ENCODE measurements around the gene COLEC12. TPM values are rescaled to one million over a fixed set of nuclear protein-coding genes. Genes with fewer than 3 reads are reported as not detected.

COLEC12 gene
- total and polyA plus RNA-seq, 7 experiments from 2014 or later, result 0.12 to 0.35 (median 0.19) TPM; not detected in 4

DNA sequence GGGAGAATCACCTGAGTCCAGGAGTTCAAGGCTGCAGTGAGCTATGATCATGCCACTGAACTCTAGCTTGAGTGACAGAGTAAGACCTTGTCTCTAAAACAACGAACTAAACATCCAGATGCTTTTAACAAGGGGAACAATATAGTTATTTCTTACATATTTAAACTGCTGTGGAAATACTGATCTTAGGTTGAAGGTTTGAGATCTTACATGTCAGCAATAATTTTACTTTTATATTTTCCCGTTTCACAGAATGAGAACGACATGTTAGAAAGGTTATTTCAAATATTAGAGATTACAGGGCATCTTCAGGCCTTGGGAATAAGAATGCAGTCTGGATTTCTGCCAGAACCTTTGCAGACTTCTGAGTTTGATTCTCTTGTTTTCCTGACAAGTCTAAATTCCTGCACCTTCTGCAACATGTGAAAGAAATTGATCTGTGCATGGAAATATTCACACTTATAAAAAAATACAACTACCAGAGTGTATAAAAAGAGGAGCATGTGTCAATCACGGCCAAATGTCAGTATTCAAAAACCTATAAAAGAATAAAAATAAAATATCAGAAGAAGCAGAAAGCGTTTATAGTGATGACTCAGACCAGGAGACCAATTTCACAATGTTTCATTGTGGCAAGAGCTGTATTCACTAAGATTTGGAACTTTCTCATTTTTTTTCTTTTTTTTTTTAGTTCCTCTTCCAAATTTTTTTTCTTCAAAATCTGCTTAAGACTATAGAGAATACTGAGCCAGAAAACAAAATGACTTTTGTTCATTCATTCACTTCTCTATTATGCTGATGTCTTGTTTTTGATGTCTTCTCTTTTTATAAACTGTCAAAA is 29.6 kb downstream of the COLEC12 start:
- Mint-ChIP-seq H3K4me3 (no peak overlapping the region), H3K9me3 (no peaks in the 10 kb centered on the region), H3K4me1 (no peaks in the 10 kb centered on the region), H3K27ac (no peak overlapping the region), H3K36me3 (no peaks in the 10 kb centered on the region), H3K27me3 (peaks cover 6 to 43% (median 15%) of the 10 kb centered on the region in 5 donors)
- intact Hi-C loops (cut with micrococcal nuclease), result no loop called here
- Histone ChIP-seq H3K4me3 (ENCODE audit: low read length) (no peak overlapping the region), H3K36me3 (ENCODE audit: control insufficient read depth in 2 of 3, insufficient read depth in 3 of 3, low read length in 3 of 3) (no peaks in the 10 kb centered on the region), H3K4me1 (ENCODE audit: control insufficient read depth in 2 of 2, insufficient read depth in 2 of 2, low read length in 2 of 2) (no peaks in the 10 kb centered on the region), H3K9me3 (ENCODE audit: control insufficient read depth in 2 of 3, low read length in 3 of 3) (no peaks in the 10 kb centered on the region), H3K27ac (ENCODE audit: low read depth, low read length) (no peak overlapping the region), H3K27me3 (ENCODE audit: control insufficient read depth in 2 of 2, insufficient read depth in 2 of 2, low read length in 2 of 2) (no peaks in the 10 kb centered on the region)
- ChIA-PET CTCF (no interaction called here), POLR2A (no interaction called here)
- no peak for DNase-seq
- ATAC-seq, result no peak

GRCh38 chr18:468955-469790 is 31.3 kb downstream of the COLEC12 start:
- POLR2A ChIA-PET, result no interaction called here
- ATAC-seq (no peak), DNase-seq (no peak)
- CTCF ChIA-PET, result no interaction called here
- Histone ChIP-seq H3K9me3 (ENCODE audit: control insufficient read depth in 2 of 3, low read length in 3 of 3) (no peaks in the 10 kb centered on the region), H3K4me3 (ENCODE audit: low read length) (no peak overlapping the region), H3K27ac (ENCODE audit: low read depth, low read length) (no peak overlapping the region), H3K36me3 (ENCODE audit: control insufficient read depth in 2 of 3, insufficient read depth in 3 of 3, low read length in 3 of 3) (no peaks in the 10 kb centered on the region), H3K27me3 (ENCODE audit: control insufficient read depth in 2 of 2, insufficient read depth in 2 of 2, low read length in 2 of 2) (no peaks in the 10 kb centered on the region), H3K4me1 (ENCODE audit: control insufficient read depth in 2 of 2, insufficient read depth in 2 of 2, low read length in 2 of 2) (no peaks in the 10 kb centered on the region)
- Mint-ChIP-seq H3K4me3 (no peak overlapping the region), H3K4me1 (no peaks in the 10 kb centered on the region), H3K27ac (no peak overlapping the region), H3K9me3 (peaks cover 0 to 2% (median 0%) of the 10 kb centered on the region in 11 donors), H3K27me3 (peaks cover 10 to 46% (median 20%) of the 10 kb centered on the region in 5 donors), H3K36me3 (no peaks in the 10 kb centered on the region)
- intact Hi-C loops (cut with micrococcal nuclease), result no loop called here

DNA sequence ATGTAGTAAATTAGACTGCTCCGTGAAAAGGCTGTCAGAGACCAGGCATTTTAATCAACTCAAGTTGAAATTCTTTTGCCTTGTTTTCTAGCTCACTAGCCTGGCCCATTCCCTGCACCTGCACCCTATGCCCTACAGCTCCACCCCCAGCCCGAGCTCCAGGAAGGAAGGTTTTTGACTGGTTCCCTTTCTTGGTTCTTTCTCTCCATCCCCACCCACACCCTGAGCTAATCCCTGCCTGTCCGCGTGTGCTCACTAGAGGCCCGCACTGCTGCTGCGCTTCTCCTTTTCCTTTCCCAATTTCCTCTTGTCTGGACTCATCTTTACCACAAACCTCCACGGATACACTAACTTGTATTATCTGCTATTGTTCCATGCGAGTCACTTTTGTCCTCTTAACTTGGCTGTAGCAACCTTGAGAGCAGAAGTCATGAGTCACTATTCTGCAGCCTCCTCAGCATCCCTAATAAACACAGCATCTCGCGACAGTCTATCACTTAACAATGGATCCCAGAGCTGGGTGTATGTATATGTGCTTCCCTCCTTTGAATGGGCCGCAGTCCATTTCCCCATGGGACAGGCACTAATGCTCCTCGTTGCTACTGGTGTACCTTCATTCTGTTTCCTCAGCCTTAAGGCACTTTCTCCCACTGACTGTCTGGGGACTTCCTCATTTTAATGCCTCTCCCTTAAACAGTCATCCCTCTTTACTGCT is 36.5 kb downstream of the COLEC12 start:
- H3K4me3 ChIP-seq (ENCODE audit: low read length), result no peak overlapping the region
- H3K4me1 ChIP-seq (ENCODE audit: control insufficient read depth in 2 of 2, insufficient read depth in 2 of 2, low read length in 2 of 2), result no peaks in the 10 kb centered on the region
- H3K27ac Mint-ChIP-seq, result no peak overlapping the region
- no peaks in the 10 kb centered on the region for H3K36me3 ChIP-seq (ENCODE audit: control insufficient read depth in 2 of 3, insufficient read depth in 3 of 3, low read length in 3 of 3)
- H3K36me3 Mint-ChIP-seq, result no peaks in the 10 kb centered on the region
- H3K27me3 ChIP-seq (ENCODE audit: control insufficient read depth in 2 of 2, insufficient read depth in 2 of 2, low read length in 2 of 2), result no peaks in the 10 kb centered on the region
- H3K9me3 ChIP-seq (ENCODE audit: control insufficient read depth in 2 of 3, low read length in 3 of 3), result no peaks in the 10 kb centered on the region
- H3K4me3 Mint-ChIP-seq, result no peak overlapping the region
- peaks cover 24 to 58% (median 47%) of the 10 kb centered on the region in 5 donors for H3K27me3 Mint-ChIP-seq
- peaks cover 0 to 14% (median 1%) of the 10 kb centered on the region in 11 donors for H3K9me3 Mint-ChIP-seq
- ATAC-seq (peak; percentile 80), DNase-seq (no peak)
- H3K27ac ChIP-seq (ENCODE audit: low read depth, low read length), result no peak overlapping the region
- H3K4me1 Mint-ChIP-seq, result peaks cover 0 to 6% (median 0%) of the 10 kb centered on the region in 7 donors
- POLR2A ChIA-PET, result no interaction called here
- intact Hi-C loops (cut with micrococcal nuclease), result no loop called here
- CTCF ChIA-PET, result no interaction called here

DNA sequence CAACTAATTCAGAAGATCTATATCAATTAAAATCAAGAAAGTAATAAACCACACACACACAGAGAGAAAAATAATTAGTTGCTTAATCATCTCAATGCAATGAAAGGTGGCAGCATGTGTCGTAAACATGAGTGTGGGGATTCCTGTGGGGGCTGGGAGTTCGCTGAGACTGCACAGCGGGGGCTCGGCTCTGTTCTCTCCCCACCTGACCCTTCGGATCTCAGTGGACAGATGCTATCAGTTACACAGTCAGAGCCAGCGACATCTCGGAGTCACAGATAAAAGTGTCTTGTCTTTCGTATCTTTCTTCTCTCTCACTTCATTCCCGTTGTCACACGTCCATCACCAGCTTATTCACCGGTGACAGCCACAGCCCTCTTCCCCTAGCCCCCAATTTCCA is 37.1 kb downstream of the COLEC12 start:
- no peaks in the 10 kb centered on the region for H3K9me3 ChIP-seq (ENCODE audit: control insufficient read depth in 2 of 3, low read length in 3 of 3)
- no peak for ATAC-seq
- CTCF ChIA-PET, result no interaction called here

GRCh38 chr18:461762-462161 is 38.7 kb downstream of the COLEC12 start:
- ChIA-PET POLR2A (no interaction called here), CTCF (no interaction called here)
- DNase-seq (no peak), ATAC-seq (no peak)
- Histone ChIP-seq H3K36me3 (ENCODE audit: control insufficient read depth in 2 of 3, insufficient read depth in 3 of 3, low read length in 3 of 3) (no peaks in the 10 kb centered on the region), H3K4me3 (ENCODE audit: low read length) (no peak overlapping the region), H3K9me3 (ENCODE audit: control insufficient read depth in 2 of 3, low read length in 3 of 3) (no peaks in the 10 kb centered on the region), H3K4me1 (ENCODE audit: control insufficient read depth in 2 of 2, insufficient read depth in 2 of 2, low read length in 2 of 2) (no peaks in the 10 kb centered on the region), H3K27me3 (ENCODE audit: control insufficient read depth in 2 of 2, insufficient read depth in 2 of 2, low read length in 2 of 2) (no peaks in the 10 kb centered on the region), H3K27ac (ENCODE audit: low read depth, low read length) (no peak overlapping the region)
- intact Hi-C loops (cut with micrococcal nuclease), result no loop called here
- H3K9me3 Mint-ChIP-seq, result peaks cover 0 to 14% (median 2%) of the 10 kb centered on the region in 11 donors
- H3K27me3 Mint-ChIP-seq, result peaks cover 21 to 58% (median 38%) of the 10 kb centered on the region in 5 donors
- H3K4me3 Mint-ChIP-seq, result no peak overlapping the region
- peaks cover 0 to 6% (median 0%) of the 10 kb centered on the region in 7 donors for H3K4me1 Mint-ChIP-seq
- H3K36me3 Mint-ChIP-seq, result no peaks in the 10 kb centered on the region
- no peak overlapping the region for H3K27ac Mint-ChIP-seq

More for the DNA sequence above, 37.1 kb downstream of the COLEC12 start:
- intact Hi-C loops (cut with micrococcal nuclease), result no loop called here
- Mint-ChIP-seq H3K9me3 (peaks cover 0 to 14% (median 2%) of the 10 kb centered on the region in 11 donors), H3K4me1 (peaks cover 0 to 6% (median 0%) of the 10 kb centered on the region in 7 donors), H3K36me3 (no peaks in the 10 kb centered on the region), H3K27me3 (peaks cover 24 to 53% (median 46%) of the 10 kb centered on the region in 5 donors), H3K27ac (no peak overlapping the region), H3K4me3 (no peak overlapping the region)
- POLR2A ChIA-PET, result no interaction called here
- Histone ChIP-seq H3K36me3 (ENCODE audit: control insufficient read depth in 2 of 3, insufficient read depth in 3 of 3, low read length in 3 of 3) (no peaks in the 10 kb centered on the region), H3K4me3 (ENCODE audit: low read length) (no peak overlapping the region), H3K4me1 (ENCODE audit: control insufficient read depth in 2 of 2, insufficient read depth in 2 of 2, low read length in 2 of 2) (no peaks in the 10 kb centered on the region), H3K27ac (ENCODE audit: low read depth, low read length) (no peak overlapping the region), H3K27me3 (ENCODE audit: control insufficient read depth in 2 of 2, insufficient read depth in 2 of 2, low read length in 2 of 2) (no peaks in the 10 kb centered on the region)
- DNase-seq, result no peak

- Histone ChIP-seq H3K4me1 (ENCODE audit: control insufficient read depth in 2 of 2, insufficient read depth in 2 of 2, low read length in 2 of 2) (no peaks in the 10 kb centered on the region), H3K27me3 (ENCODE audit: control insufficient read depth in 2 of 2, insufficient read depth in 2 of 2, low read length in 2 of 2) (no peaks in the 10 kb centered on the region), H3K36me3 (ENCODE audit: control insufficient read depth in 2 of 3, insufficient read depth in 3 of 3, low read length in 3 of 3) (no peaks in the 10 kb centered on the region), H3K9me3 (ENCODE audit: control insufficient read depth in 2 of 3, low read length in 3 of 3) (no peaks in the 10 kb centered on the region), H3K4me3 (ENCODE audit: low read length) (no peak overlapping the region), H3K27ac (ENCODE audit: low read depth, low read length) (no peak overlapping the region)
- no peaks in the 10 kb centered on the region for H3K36me3 Mint-ChIP-seq
- H3K4me1 Mint-ChIP-seq, result peaks cover 0 to 6% (median 0%) of the 10 kb centered on the region in 7 donors
- H3K27me3 Mint-ChIP-seq, result peaks cover 18 to 59% (median 40%) of the 10 kb centered on the region in 5 donors
- H3K4me3 Mint-ChIP-seq, result no peak overlapping the region
- ChIA-PET CTCF (no interaction called here), POLR2A (no interaction called here)
- H3K9me3 Mint-ChIP-seq, result peaks cover 0 to 14% (median 2%) of the 10 kb centered on the region in 11 donors
- no peak overlapping the region for H3K27ac Mint-ChIP-seq
- intact Hi-C loops (cut with micrococcal nuclease), result no loop called here
- ATAC-seq (no peak), DNase-seq (no peak)
Measured at GRCh38 chr18:460791-461190, 39.7 kb downstream of the COLEC12 start.

Data from naive thymus-derived CD4-positive, alpha-beta T cell (primary cell).